ENCODE data around the gene PNISR.

DNA sequence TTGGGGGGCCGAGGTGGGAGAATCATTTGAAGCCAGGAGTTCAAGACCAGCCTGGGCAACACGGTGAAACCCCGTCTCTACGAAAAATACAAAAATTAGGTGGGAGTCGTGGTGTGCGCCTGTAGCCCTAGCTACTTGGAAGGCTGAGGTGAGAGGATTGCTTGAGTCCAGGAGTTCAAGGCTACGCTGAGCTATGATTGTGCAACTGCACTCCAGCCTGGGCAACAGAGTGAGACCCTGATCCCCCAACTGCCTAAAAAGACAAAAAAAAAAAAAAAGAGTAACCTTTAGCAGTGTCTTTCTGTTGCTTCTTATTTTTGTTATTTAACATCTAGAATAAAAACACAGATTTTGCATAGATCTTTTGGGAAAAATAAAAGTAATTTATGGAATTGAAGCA is 18.0 kb downstream of the PNISR start:
- TF ChIP-seq CTCF (IDR thresholded peaks at IDR 0.05; ENCODE audit: low read depth, low read length, poor library complexity, severe bottlenecking): no peak
- TF ChIP-seq EZH2phosphoT487 (IDR thresholded peaks at IDR 0.05; ENCODE audit: borderline replicate concordance, low read length): no peak
